Left kidney (tissue), 2 donors: ENCODE measurements around the gene CRADD. TPM values are rescaled to one million over a fixed set of nuclear protein-coding genes. Genes with fewer than 3 reads are reported as not detected.
A peak's percentile ranks its signal among the peaks of the same experiment; 100 is the strongest.
"Not testable (repeated sequence)": the region's sequence is repeated elsewhere in the genome, so short reads cannot be mapped to it uniquely, and the experiment has no call there.

Source experiments
- DNase-seq: peaks from one replicate; pipeline ENCODE4 v3.0.0-alpha.2; 2013
- polyA plus RNA-seq: library from polyadenylated mRNA; unstranded; fragments of 120-200 nt; gene quantifications from one replicate; pipeline ENCODE4 v1.2.1, GENCODE V29; 2013; ENCODE audit not compliant: insufficient read length

The CRADD gene
- polyA plus RNA-seq, 1 donor, result 11.4 TPM

GRCh38 chr12:93736640-93737178 is 59.5 kb downstream of the CRADD start:
- no peak for DNase-seq

GRCh38 chr12:93737457-93738198 is 60.5 kb downstream of the CRADD start:
- DNase-seq, result no peak

DNA sequence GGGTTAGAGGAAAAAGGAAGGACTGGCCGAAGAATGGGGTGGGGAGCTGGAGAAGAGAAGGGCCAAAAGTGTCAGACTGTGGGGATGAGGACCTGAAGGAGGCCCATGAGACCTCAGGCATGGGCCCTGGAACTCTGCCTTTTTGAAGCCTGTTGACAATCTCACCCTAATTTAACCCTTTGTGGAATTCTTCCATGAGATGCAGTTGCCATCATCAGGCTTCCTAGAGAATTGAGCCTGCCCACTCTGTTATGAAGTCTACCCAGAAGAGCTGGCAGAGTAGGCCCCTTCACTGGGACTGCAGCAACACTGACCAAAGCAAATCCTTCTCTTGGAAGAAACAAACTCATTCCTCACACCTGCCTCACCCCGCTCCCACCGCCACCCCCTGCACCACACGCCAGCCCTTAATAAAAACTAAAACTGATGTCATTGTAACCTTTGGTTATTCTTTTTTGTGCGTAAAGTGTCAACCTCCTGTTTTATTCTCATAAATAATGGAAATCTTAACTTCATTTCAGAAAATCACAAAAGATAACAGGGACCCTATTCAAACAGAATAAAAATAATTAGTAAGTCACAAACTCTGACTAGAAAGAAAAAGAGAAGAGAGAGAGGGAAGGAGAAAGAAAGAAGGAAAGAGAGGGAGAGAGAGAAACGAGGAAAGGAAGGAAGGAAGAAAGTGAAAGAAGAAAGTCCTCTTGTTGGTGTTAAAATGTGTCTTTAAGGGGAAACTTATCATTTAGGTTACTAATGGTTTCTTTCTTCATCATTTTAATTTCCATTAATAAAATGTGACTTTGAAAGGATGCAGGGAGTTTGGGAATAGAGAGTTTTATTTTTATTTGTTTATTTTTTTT is 61.3 kb downstream of the CRADD start:
- no peak for DNase-seq

- DNase-seq, result no peak
Measured at GRCh38 chr12:93740751-93741150, 63.6 kb downstream of the CRADD start.

GRCh38 chr12:93741659-93742109 is 64.5 kb downstream of the CRADD start:
- no peak for DNase-seq

DNA sequence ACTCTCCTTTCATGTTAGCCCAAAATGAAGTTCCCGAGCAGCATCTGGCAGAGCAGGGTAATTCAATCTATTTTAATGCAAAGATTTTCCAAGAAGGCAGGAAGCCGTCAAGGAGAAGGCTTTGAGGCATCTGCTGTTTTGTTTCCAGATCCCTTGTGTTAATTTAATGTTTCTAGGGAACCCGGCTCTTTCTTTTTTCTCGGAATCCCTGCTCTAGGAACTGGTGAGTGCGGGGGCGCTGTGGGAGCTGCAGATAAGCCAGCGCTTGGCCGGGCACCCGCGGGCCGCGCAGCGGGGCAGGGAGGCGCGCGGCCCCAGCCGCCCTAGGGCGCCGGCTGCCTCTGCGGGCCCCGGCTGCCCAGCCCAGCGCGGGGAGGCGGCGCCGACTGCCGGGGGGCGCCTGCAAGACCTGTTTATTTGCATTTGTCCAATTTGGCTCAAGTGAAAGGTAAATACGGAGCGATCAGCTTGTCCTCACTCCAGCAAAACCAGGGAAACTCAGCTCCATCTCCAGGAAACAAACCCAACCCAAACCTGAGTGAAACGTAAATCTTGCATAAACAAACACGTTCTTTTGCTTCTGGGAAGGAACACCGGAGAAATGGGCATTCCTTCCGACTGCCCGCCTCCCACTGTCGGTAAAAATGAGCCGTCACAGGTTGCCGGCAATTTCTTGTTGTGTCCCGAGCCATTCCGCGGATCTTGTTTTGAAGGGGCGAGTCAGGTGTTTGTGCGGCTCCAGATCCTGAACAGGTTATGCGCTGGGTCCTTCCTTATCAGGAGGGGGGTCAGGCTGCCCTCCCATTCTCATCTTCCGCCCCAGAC is 65.1 kb downstream of the CRADD start:
- DNase-seq, result peak; percentile 70

- no peak for DNase-seq
Measured at GRCh38 chr12:93743229-93743998, 66.2 kb downstream of the CRADD start.

GRCh38 chr12:93743999-93744689 is 67.0 kb downstream of the CRADD start:
- no peak for DNase-seq

- DNase-seq, result no peak
Measured at GRCh38 chr12:93745286-93745685, 68.1 kb downstream of the CRADD start.

GRCh38 chr12:93746572-93747168 is 69.5 kb downstream of the CRADD start:
- DNase-seq, result no peak

DNA sequence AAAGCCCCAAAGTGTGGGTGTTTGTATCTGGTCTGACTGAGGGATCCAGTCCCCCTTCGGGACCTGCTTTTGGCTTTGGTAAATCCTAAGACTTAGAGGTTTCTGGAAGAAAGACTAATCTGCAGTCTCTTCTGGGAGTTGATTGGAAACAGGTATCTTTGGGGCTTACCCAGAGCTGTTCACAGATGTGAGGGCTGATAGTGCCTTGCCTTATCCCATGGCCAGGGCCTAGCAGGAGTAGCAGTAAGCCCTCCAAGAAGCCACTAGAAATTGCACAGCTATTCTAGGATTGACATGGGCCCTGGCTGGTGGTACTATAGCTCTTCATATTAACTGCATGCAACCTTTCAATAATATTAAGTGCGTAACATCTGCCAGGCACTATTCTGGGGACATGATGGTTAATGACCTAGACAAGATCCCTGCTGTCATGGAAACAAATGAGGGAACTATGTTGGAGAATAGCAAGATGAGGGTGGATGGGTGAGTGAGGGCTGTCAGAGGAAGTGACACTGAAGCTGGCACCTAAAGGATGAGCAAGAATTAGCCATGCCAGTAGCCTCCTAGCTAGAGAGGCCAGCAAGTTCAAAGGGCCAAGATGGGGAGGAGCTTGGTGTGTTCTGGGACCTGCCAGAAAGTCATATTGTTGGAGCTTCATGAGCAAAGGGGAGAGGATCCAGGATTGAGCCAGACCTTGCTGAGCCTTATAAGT is 71.7 kb downstream of the CRADD start:
- no peak for DNase-seq

GRCh38 chr12:93749515-93749914 is 72.3 kb downstream of the CRADD start:
- no peak for DNase-seq

GRCh38 chr12:93750056-93750455 is 72.9 kb downstream of the CRADD start:
- no peak for DNase-seq

GRCh38 chr12:93751864-93752610 is 74.9 kb downstream of the CRADD start:
- DNase-seq, result no peak

GRCh38 chr12:93753285-93753684 is 76.1 kb downstream of the CRADD start:
- DNase-seq, result no peak

DNA sequence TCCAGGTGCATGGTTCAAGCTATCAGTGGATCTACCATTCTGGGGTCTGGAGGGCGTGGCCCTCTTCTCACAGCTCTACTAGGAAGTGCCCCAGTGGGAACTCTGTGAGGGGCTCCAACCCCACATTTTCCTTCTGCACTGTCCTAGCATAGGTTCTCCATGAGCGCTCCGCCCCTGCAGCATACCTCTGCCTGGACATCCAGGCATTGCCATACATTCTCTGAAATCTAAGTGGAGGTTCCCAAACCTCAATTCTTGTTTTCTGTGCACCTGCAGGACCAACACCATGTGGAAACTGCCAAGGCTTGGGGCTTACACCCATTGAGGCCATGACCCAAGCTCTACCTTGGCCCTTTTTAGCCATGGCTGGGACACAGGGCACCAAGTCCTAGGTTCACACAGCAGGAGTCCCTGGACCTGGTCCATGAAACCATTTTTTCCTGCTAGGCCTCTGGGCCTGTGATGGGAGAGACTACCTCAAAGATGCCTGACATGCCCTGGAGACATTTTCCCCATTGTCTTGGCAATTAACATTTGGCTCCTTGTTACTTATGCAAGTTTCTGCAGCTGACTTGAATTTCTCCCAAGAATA is 76.8 kb downstream of the CRADD start:
- no peak for DNase-seq

DNA sequence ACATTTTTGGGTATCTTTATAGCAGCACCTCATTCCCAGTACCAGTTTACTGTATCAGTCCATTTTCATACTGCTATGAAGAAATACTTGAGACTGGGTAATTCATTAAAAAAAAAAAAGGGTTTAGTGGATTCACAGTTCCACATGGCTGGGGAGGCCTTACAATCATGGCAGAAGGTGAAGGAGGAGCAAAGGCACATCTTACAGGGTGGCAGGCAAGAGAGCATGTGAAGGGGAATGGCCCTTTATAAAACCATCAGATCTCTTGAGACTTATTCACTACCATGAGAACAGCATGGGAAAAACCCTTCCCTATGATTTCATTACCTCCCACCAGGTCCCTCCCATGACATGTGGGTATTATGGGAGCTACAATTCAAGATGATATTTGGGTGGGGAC is 77.7 kb downstream of the CRADD start:
- not testable (repeated sequence) for DNase-seq

GRCh38 chr12:93756288-93756687 is 79.1 kb downstream of the CRADD start:
- no peak for DNase-seq
